KMS-11 (cell line): ENCODE measurements around the gene ARL15.

ENCODE experiments used
- H2AFZ ChIP-seq: fragments of 200-600 bp; sonication (generic); 2 replicates; pipeline ENCODE4 v1.6.1; 2016; ENCODE audit warnings: antibody characterized with exemption, mixed run types, low read depth
- H3K27ac ChIP-seq: fragments of 200-600 bp; sonication (generic); 2 replicates; pipeline ENCODE4 v1.6.1; 2016; ENCODE audit warnings: mild to moderate bottlenecking, mixed run types
- H3K27me3 ChIP-seq: fragments of 200-600 bp; sonication (generic); 2 replicates; pipeline ENCODE4 v1.6.1; 2017; ENCODE audit warnings: mild to moderate bottlenecking, low read depth, mixed run types, moderate library complexity; ENCODE audit not compliant: insufficient read depth
- H3K36me3 ChIP-seq: fragments of 200-600 bp; sonication (generic); 2 replicates; pipeline ENCODE4 v1.6.1; 2017; ENCODE audit warnings: mild to moderate bottlenecking, mixed run types; ENCODE audit not compliant: insufficient read depth
- H3K4me1 ChIP-seq: fragments of 200-600 bp; sonication (generic); 2 replicates; pipeline ENCODE4 v1.6.1; 2016; ENCODE audit warnings: mild to moderate bottlenecking, low read depth, mixed run types; ENCODE audit not compliant: poor library complexity, severe bottlenecking
- H3K4me2 ChIP-seq: fragments of 200-600 bp; sonication (generic); 2 replicates; pipeline ENCODE4 v1.7.0; 2016; ENCODE audit warnings: mild to moderate bottlenecking, mixed run types
- H3K4me3 ChIP-seq: fragments of 200-600 bp; sonication (generic); IDR thresholded peaks from 2 replicates; pipeline ENCODE4 v1.6.1; 2017; ENCODE audit warnings: low read depth, low read length, mixed read lengths; ENCODE audit not compliant: insufficient read depth
- H3K79me2 ChIP-seq: fragments of 200-600 bp; sonication (generic); 2 replicates; pipeline ENCODE4 v1.6.1; 2016; ENCODE audit warnings: low read depth, mixed run types; ENCODE audit not compliant: insufficient read depth
- H3K9ac ChIP-seq: fragments of 200-600 bp; sonication (generic); 2 replicates; pipeline ENCODE4 v1.6.1; 2016; ENCODE audit warnings: mild to moderate bottlenecking, mixed run types
- H4K20me1 ChIP-seq: fragments of 200-600 bp; sonication (generic); 2 replicates; pipeline ENCODE4 v1.6.1; 2016; ENCODE audit warnings: mild to moderate bottlenecking, mixed run types; ENCODE audit not compliant: insufficient read depth
- TF ChIP-seq, protein P1 (sequence below): fragments of 200-600 bp; sonication (generic); conservative IDR thresholded peaks from 2 replicates; pipeline ENCODE4 v1.6.1; 2017; ENCODE audit warnings: low read depth, mild to moderate bottlenecking, antibody characterized with exemption, low read length, moderate library complexity, mixed read lengths

The ARL15 gene

DNA sequence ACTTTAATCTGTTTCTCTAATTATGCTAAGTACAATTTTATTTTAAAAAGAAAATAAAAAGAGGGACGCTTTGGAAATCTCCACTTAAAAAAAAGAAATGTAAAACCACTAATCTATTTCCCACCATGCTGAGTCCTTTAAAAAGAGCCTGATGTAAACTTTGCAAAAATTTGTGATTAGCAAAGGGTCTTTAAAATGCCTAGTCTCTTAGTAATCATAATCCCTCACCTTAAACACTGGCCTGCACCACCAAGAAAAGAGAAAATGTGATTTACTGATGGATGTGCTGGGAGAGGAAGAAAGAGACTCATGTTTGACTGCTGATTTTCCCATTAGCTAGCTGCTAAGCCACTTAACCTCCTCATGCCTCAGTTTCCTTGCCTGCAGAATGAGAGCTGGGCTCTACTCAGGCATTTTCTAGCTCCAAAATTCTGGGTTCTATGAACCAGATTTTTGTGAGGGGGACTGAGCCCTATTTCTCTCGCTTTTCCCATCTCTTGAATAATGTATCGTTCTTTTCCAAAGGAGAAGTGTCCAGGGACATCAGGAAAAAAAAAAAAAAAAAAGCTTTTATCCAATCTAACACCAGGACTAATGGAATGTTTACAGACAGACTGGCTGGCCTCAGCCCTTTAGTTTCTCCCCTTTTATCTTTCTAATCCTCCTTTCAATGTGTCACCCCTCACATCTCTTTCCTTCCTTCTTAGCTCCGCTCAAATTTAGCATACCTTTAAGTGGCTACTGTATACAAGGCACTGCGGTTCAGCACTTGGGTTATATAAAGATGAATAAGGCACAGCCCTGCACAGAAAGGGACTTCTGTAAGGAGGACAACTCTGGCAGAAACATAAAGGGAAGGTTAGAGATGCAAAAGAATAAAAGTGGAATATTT, 312.4 kb downstream of the ARL15 start:
- H3K27ac ChIP-seq, result no peak overlapping the region
- no peaks in the 10 kb centered on the region for H3K36me3 ChIP-seq
- H3K27me3 ChIP-seq, result no peaks in the 10 kb centered on the region
- H3K4me1 ChIP-seq, result no peaks in the 10 kb centered on the region
- no peaks in the 10 kb centered on the region for H4K20me1 ChIP-seq
- H2AFZ ChIP-seq, result no peak overlapping the region
- no peaks in the 10 kb centered on the region for H3K79me2 ChIP-seq
- no peak overlapping the region for H3K9ac ChIP-seq
- TF ChIP-seq, protein P1, sequence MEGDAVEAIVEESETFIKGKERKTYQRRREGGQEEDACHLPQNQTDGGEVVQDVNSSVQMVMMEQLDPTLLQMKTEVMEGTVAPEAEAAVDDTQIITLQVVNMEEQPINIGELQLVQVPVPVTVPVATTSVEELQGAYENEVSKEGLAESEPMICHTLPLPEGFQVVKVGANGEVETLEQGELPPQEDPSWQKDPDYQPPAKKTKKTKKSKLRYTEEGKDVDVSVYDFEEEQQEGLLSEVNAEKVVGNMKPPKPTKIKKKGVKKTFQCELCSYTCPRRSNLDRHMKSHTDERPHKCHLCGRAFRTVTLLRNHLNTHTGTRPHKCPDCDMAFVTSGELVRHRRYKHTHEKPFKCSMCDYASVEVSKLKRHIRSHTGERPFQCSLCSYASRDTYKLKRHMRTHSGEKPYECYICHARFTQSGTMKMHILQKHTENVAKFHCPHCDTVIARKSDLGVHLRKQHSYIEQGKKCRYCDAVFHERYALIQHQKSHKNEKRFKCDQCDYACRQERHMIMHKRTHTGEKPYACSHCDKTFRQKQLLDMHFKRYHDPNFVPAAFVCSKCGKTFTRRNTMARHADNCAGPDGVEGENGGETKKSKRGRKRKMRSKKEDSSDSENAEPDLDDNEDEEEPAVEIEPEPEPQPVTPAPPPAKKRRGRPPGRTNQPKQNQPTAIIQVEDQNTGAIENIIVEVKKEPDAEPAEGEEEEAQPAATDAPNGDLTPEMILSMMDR, result no peak
- no peak overlapping the region for H3K4me3 ChIP-seq
- H3K4me2 ChIP-seq, result no peak overlapping the region

DNA sequence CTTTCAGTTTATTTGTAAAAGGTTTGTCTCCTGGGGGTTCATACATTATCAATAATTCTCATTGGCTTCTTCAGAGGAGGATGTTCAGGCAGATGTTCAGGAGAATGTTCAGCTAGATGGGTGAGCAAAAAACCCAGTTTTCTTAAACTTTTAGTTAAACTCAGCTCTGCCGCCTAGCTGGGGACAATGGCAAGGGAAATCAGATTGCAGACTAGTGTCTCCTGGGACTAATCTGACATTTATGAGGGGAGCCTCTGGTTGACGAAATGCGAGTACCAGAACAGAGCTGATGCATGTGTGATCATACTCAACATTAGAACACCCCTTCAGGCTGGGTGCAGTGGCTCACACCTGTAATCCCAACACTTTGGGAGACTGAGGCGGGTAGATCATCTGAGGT, 314.4 kb downstream of the ARL15 start:
- no peaks in the 10 kb centered on the region for H3K79me2 ChIP-seq
- no peak overlapping the region for H3K4me3 ChIP-seq
- H3K4me2 ChIP-seq, result no peak overlapping the region
- no peaks in the 10 kb centered on the region for H3K4me1 ChIP-seq
- H3K36me3 ChIP-seq, result no peaks in the 10 kb centered on the region
- H3K9ac ChIP-seq, result no peak overlapping the region
- no peaks in the 10 kb centered on the region for H3K27me3 ChIP-seq
- no peak overlapping the region for H2AFZ ChIP-seq
- no peaks in the 10 kb centered on the region for H4K20me1 ChIP-seq
- no peak overlapping the region for H3K27ac ChIP-seq
- TF ChIP-seq, protein P1, result no peak

DNA sequence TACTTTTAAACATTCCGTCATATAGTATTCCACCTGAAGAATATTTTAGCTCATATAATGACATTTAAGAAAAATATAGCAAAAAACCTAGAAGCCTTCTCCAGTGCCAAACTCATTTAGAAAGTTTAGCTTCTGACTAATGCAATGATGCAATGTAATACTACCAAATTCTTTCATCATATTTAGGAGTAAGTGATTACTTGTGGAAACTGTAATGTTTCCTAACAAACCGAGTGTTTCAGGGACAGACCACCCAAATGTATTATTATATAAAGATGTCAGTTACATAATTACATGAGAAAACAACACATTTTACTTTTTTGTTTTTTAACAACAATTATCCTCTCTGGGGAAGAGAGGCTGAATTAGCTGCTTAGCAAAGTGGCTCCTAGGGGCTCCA, 316.2 kb downstream of the ARL15 start:
- H3K4me2 ChIP-seq, result no peak overlapping the region

DNA sequence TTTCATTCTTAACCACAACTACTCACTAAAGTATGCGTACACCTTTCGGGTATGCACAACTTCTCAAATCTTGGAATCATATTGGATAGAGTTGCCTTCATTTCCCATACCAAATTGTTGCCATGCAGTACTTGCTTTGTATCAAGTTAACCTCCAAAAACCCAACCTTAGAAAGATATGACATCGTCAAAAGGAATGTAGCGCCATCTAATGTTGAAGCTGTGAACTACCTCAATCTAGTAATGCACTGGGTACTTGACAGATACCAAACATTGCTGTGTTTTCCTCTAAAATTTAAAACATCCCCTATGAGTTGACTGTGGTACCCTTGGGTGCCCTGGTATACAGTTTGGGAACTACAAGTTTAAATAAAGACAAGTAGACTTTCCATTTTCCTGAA, 318.4 kb downstream of the ARL15 start:
- no peaks in the 10 kb centered on the region for H3K27me3 ChIP-seq
- TF ChIP-seq, protein P1, result no peak
- no peak overlapping the region for H2AFZ ChIP-seq
- no peak overlapping the region for H3K27ac ChIP-seq
- H3K4me1 ChIP-seq, result no peaks in the 10 kb centered on the region
- H3K4me2 ChIP-seq, result no peak overlapping the region
- no peaks in the 10 kb centered on the region for H3K36me3 ChIP-seq
- H4K20me1 ChIP-seq, result no peaks in the 10 kb centered on the region
- H3K9ac ChIP-seq, result no peak overlapping the region
- no peak overlapping the region for H3K4me3 ChIP-seq
- no peaks in the 10 kb centered on the region for H3K79me2 ChIP-seq

More for the DNA sequence above, 316.2 kb downstream of the ARL15 start:
- no peaks in the 10 kb centered on the region for H3K27me3 ChIP-seq
- H4K20me1 ChIP-seq, result no peaks in the 10 kb centered on the region
- no peak overlapping the region for H3K27ac ChIP-seq
- H3K79me2 ChIP-seq, result no peaks in the 10 kb centered on the region
- no peak overlapping the region for H3K9ac ChIP-seq
- H3K36me3 ChIP-seq, result no peaks in the 10 kb centered on the region
- H3K4me1 ChIP-seq, result no peaks in the 10 kb centered on the region
- no peak overlapping the region for H3K4me3 ChIP-seq
- no peak overlapping the region for H2AFZ ChIP-seq
- TF ChIP-seq, protein P1, result no peak
